ENCODE measurements around the gene PIGK. TPM values are rescaled to one million over a fixed set of nuclear protein-coding genes. Genes with fewer than 3 reads are reported as not detected.

Gene PIGK
- total RNA-seq, 2 experiments from 2014 or later: 8.6 to 17.4 TPM

DNA sequence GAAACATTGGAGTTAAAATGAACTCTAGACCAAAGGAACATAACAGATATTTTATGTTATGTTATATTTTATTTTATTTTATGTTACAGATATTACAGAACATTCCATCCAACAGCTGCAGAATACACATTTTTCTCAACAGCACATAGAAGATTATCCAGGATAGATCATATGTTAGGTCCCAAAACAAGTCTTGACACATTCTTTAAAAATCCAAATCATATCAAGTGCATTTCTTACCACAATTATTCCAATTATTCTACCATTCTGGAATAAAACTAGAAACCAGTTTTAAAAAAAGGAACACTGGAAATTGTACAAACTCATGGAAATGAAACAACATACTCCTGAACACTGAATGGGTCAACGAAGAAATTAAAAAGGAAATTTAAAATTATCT lies 30.9 kb upstream of the PIGK start:
- Histone ChIP-seq H3K36me3 (ENCODE audit: insufficient read depth, low read length) (no peaks in the 10 kb centered on the region), H3K4me1 (ENCODE audit: insufficient read depth, low read length, poor library complexity, severe bottlenecking) (no peaks in the 10 kb centered on the region), H3K27ac (ENCODE audit: low read depth, low read length, poor library complexity, severe bottlenecking) (no peak overlapping the region), H3K9me3 (ENCODE audit: low read length) (no peaks in the 10 kb centered on the region), H3K79me2 (ENCODE audit: insufficient read depth, low read depth, low read length) (no peaks in the 10 kb centered on the region), H3K4me3 (ENCODE audit: low read depth, low read length, poor library complexity, severe bottlenecking) (no peak overlapping the region), H4K20me1 (ENCODE audit: insufficient read depth, low read length) (no peaks in the 10 kb centered on the region), H2AFZ (ENCODE audit: low read length) (no peak overlapping the region), H3K9me2 (ENCODE audit: insufficient read depth, low read length) (no peaks in the 10 kb centered on the region), H3K4me2 (ENCODE audit: low read length) (no peak overlapping the region)
- no peak for DNase-seq (ENCODE audit: low spot score)
- CTCF ChIA-PET (ENCODE audit: unreplicated experiment): no interaction called here
- intact Hi-C loops (cut with micrococcal nuclease; ENCODE audit: unreplicated experiment): no loop called here
- TF ChIP-seq EZH2phosphoT487 (IDR thresholded peaks at IDR 0.05; ENCODE audit: borderline replicate concordance, low read depth, low read length): no peak
- TF ChIP-seq, protein P1, sequence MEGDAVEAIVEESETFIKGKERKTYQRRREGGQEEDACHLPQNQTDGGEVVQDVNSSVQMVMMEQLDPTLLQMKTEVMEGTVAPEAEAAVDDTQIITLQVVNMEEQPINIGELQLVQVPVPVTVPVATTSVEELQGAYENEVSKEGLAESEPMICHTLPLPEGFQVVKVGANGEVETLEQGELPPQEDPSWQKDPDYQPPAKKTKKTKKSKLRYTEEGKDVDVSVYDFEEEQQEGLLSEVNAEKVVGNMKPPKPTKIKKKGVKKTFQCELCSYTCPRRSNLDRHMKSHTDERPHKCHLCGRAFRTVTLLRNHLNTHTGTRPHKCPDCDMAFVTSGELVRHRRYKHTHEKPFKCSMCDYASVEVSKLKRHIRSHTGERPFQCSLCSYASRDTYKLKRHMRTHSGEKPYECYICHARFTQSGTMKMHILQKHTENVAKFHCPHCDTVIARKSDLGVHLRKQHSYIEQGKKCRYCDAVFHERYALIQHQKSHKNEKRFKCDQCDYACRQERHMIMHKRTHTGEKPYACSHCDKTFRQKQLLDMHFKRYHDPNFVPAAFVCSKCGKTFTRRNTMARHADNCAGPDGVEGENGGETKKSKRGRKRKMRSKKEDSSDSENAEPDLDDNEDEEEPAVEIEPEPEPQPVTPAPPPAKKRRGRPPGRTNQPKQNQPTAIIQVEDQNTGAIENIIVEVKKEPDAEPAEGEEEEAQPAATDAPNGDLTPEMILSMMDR (conservative IDR thresholded peaks at IDR 0.05; ENCODE audit: low read length): no peak
- POLR2A ChIA-PET: interaction anchor here (1.0 kb wide), 1 partner anchor 500 kb away, joined by 3 read pairs; no protein-coding TSS in a partner anchor
- no TSS peak for BruUV-seq (replicated peaks)

DNA sequence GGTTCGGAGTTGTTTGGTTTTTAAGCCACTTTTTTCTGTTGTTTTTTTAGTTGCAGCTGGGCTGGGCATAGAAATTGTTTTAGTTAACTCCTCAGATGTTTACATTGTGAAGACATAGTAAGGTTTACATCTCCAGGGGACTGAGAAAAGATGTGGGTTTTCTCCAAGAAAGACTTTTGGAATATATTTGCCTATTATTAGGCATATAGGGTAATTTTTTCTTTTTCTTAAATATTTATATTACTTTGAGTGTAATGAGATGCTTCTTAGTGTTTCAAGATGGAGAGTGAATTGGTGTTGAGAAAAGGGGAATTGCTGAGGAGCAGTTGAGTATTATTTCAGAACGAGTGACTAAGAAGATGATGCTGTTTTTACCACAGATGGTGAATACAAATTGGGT lies 26.6 kb upstream of the PIGK start:
- no TSS peak for BruUV-seq (replicated peaks)
- Histone ChIP-seq H3K9me3 (ENCODE audit: low read length) (0 out of 2 replicates have a peak, but pooled peaks cover 4% of the 10 kb centered on the region), H3K27ac (ENCODE audit: low read depth, low read length, poor library complexity, severe bottlenecking) (no peak overlapping the region), H2AFZ (ENCODE audit: low read length) (no peak overlapping the region), H3K79me2 (ENCODE audit: insufficient read depth, low read depth, low read length) (no peaks in the 10 kb centered on the region), H3K4me2 (ENCODE audit: low read length) (no peak overlapping the region), H3K36me3 (ENCODE audit: insufficient read depth, low read length) (no peaks in the 10 kb centered on the region; the same call in 1 of the 2 replicates), H3K9me2 (ENCODE audit: insufficient read depth, low read length) (0 out of 2 replicates have a peak, but pooled peaks cover 3% of the 10 kb centered on the region), H4K20me1 (ENCODE audit: insufficient read depth, low read length) (no peaks in the 10 kb centered on the region), H3K4me1 (ENCODE audit: insufficient read depth, low read length, poor library complexity, severe bottlenecking) (no peaks in the 10 kb centered on the region), H3K4me3 (ENCODE audit: low read depth, low read length, poor library complexity, severe bottlenecking) (no peak overlapping the region)
- CTCF ChIA-PET (ENCODE audit: unreplicated experiment): no interaction called here
- no peak for DNase-seq (ENCODE audit: low spot score)
- TF ChIP-seq, protein P1 (conservative IDR thresholded peaks at IDR 0.05; ENCODE audit: low read length): no peak
- no peak for TF ChIP-seq EZH2phosphoT487 (IDR thresholded peaks at IDR 0.05; ENCODE audit: borderline replicate concordance, low read depth, low read length)
- POLR2A ChIA-PET: interaction anchor here (1.4 to 1.6 kb wide), 2 partner anchors 10 to 28 kb away, joined by 4 read pairs; no protein-coding TSS in a partner anchor
- intact Hi-C loops (cut with micrococcal nuclease; ENCODE audit: unreplicated experiment): no loop called here

DNA sequence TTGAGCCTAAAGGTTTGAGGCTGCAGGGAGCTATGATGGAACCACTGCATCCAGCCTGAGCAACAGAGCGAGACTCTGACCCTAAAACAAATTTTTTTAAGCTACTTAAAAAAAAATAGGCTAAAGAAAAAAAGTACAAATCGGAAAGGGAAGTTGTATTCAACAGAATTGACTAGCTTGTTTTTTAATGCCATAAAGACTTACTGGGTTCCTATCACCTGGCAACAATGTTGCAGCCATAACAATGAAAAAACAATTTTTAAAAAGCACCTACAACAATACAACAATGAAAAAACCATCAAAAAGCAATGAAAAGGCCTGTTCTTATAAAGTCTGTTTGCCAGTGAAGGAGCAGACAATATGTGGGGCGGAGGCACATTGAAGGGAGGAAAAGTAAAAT lies 20.1 kb upstream of the PIGK start:
- POLR2A ChIA-PET: interaction anchor here (0.6 to 1.4 kb wide), 4 partner anchors 15 to 1918 kb away, joined by 3 to 7 read pairs (median 4); partner anchors contain the start of gene PIGK

More for the DNA sequence above, 20.1 kb upstream of the PIGK start:
- TF ChIP-seq, protein P1 (conservative IDR thresholded peaks at IDR 0.05; ENCODE audit: low read length): no peak
- TF ChIP-seq EZH2phosphoT487 (IDR thresholded peaks at IDR 0.05; ENCODE audit: borderline replicate concordance, low read depth, low read length): no peak
- Histone ChIP-seq H4K20me1 (ENCODE audit: insufficient read depth, low read length) (no peaks in the 10 kb centered on the region), H3K79me2 (ENCODE audit: insufficient read depth, low read depth, low read length) (no peaks in the 10 kb centered on the region), H3K4me1 (ENCODE audit: insufficient read depth, low read length, poor library complexity, severe bottlenecking) (no peaks in the 10 kb centered on the region), H3K27ac (ENCODE audit: low read depth, low read length, poor library complexity, severe bottlenecking) (no peak overlapping the region), H3K4me2 (ENCODE audit: low read length) (no peak overlapping the region), H3K4me3 (ENCODE audit: low read depth, low read length, poor library complexity, severe bottlenecking) (no peak overlapping the region), H3K9me2 (ENCODE audit: insufficient read depth, low read length) (0 out of 2 replicates have a peak, but pooled peaks cover 3% of the 10 kb centered on the region), H3K9me3 (ENCODE audit: low read length) (0 out of 2 replicates have a peak, but pooled peaks cover 4% of the 10 kb centered on the region), H3K36me3 (ENCODE audit: insufficient read depth, low read length) (no peaks in the 10 kb centered on the region; the same call in 1 of the 2 replicates), H2AFZ (ENCODE audit: low read length) (no peak overlapping the region)
- no peak for DNase-seq (ENCODE audit: low spot score)
- CTCF ChIA-PET (ENCODE audit: unreplicated experiment): no interaction called here
- intact Hi-C loops (cut with micrococcal nuclease; ENCODE audit: unreplicated experiment): no loop called here
- no TSS peak for BruUV-seq (replicated peaks)
